DOHH2 (cell line): ENCODE results near the gene SLC46A2.

Experiments
- H3F3A ChIP-seq: fragments of 200-600 bp; sonication (generic), shearing (Covaris generic); 2 replicates; pipeline ENCODE4 v1.6.0; 2016; ENCODE audit warnings: antibody characterized with exemption, mild to moderate bottlenecking; ENCODE audit not compliant: control insufficient read depth, insufficient read depth
- H3K27ac ChIP-seq: fragments of 200-600 bp; sonication (generic); 2 replicates; pipeline ENCODE4 v1.5.1; 2014; ENCODE audit warnings: low read depth, mild to moderate bottlenecking, low read length, moderate library complexity
- H3K27me3 ChIP-seq: fragments of 200-600 bp; sonication (generic); 2 replicates; pipeline ENCODE4 v1.6.1; 2014; ENCODE audit warnings: mild to moderate bottlenecking, low read length, mixed read lengths; ENCODE audit not compliant: control insufficient read depth
- H3K36me3 ChIP-seq: fragments of 200-600 bp; sonication (generic); 2 replicates; pipeline ENCODE4 v1.6.1; 2014; ENCODE audit warnings: mild to moderate bottlenecking, low read length, moderate library complexity, mixed read lengths; ENCODE audit not compliant: control insufficient read depth
- H3K4me1 ChIP-seq: fragments of 200-600 bp; sonication (generic); 2 replicates; pipeline ENCODE4 v1.6.1; 2014; ENCODE audit warnings: mild to moderate bottlenecking, low read length, mixed read lengths; ENCODE audit not compliant: control insufficient read depth
- H3K4me2 ChIP-seq: fragments of 200-600 bp; sonication (generic); 2 replicates; pipeline ENCODE4 v1.6.0; 2014; ENCODE audit warnings: mild to moderate bottlenecking, low read length, moderate library complexity
- H3K4me3 ChIP-seq: fragments of 200-600 bp; sonication (generic); 2 replicates; pipeline ENCODE4 v1.5.1; 2014; ENCODE audit warnings: mild to moderate bottlenecking, low read length, mixed read lengths
- H3K79me2 ChIP-seq: fragments of 200-600 bp; sonication (generic); 2 replicates; pipeline ENCODE4 v1.6.1; 2014; ENCODE audit warnings: mild to moderate bottlenecking, low read length, mixed read lengths; ENCODE audit not compliant: control insufficient read depth
- H3K9me2 ChIP-seq: fragments of 200-600 bp; sonication (generic); replicated peaks from 2 replicates; pipeline ENCODE4 v1.6.1; 2014; ENCODE audit warnings: mild to moderate bottlenecking, low read length, mixed read lengths; ENCODE audit not compliant: control insufficient read depth
- H3K9me3 ChIP-seq: fragments of 200-600 bp; sonication (generic); 2 replicates; pipeline ENCODE4 v1.6.1; 2014; ENCODE audit warnings: antibody characterized with exemption, low read length, mixed read lengths; ENCODE audit not compliant: control insufficient read depth, insufficient read depth
- H4K20me1 ChIP-seq: fragments of 200-600 bp; sonication (generic); 2 replicates; pipeline ENCODE4 v1.6.0; 2014; ENCODE audit warnings: low read depth, mild to moderate bottlenecking, antibody characterized with exemption, low read length, moderate library complexity; ENCODE audit not compliant: control insufficient read depth, insufficient read depth
- CTCF ChIP-seq: fragments of 200-600 bp; sonication (generic); IDR thresholded peaks from one replicate; pipeline ENCODE4 v1.5.1; 2014; ENCODE audit warnings: antibody characterized with exemption, mild to moderate bottlenecking, low read depth, low read length; ENCODE audit not compliant: poor library complexity, severe bottlenecking
- EZH2phosphoT487 ChIP-seq: fragments of 200-600 bp; sonication (generic); IDR thresholded peaks from 2 replicates; pipeline ENCODE4 v1.6.1; 2017; ENCODE audit warnings: borderline replicate concordance, mild to moderate bottlenecking, antibody characterized with exemption, low read length, moderate library complexity, mixed read lengths

Gene SLC46A2

GRCh38 chr9:112861638-112862555, 28.8 kb downstream of the SLC46A2 start:
- H4K20me1 ChIP-seq: no peaks in the 10 kb centered on the region
- peaks cover 55% of the 10 kb centered on the region for H3K4me1 ChIP-seq
- H3K36me3 ChIP-seq: peaks cover 6% of the 10 kb centered on the region; the same call in 1 of the 2 replicates
- H3K79me2 ChIP-seq: no peaks in the 10 kb centered on the region
- TF ChIP-seq CTCF (no peak), EZH2phosphoT487 (no peak)
- H3K9me2 ChIP-seq: no peaks in the 10 kb centered on the region
- H3K4me2 ChIP-seq: peak overlapping the region; percentile 50
- H3K27me3 ChIP-seq: no peaks in the 10 kb centered on the region
- H3K4me3 ChIP-seq: 0 out of 2 replicates have a peak overlapping the region, but pooled peaks have one; percentile 5
- H3K27ac ChIP-seq: no peak overlapping the region
- no peaks in the 10 kb centered on the region for H3K9me3 ChIP-seq
- H3F3A ChIP-seq: peaks cover 4% of the 10 kb centered on the region; the same call in 1 of the 2 replicates

- 0 out of 2 replicates have a peak overlapping the region, but pooled peaks have one; percentile 12 for H3K4me3 ChIP-seq
- H3F3A ChIP-seq: peaks cover 4% of the 10 kb centered on the region; the same call in 1 of the 2 replicates
- H3K9me2 ChIP-seq: no peaks in the 10 kb centered on the region
- H3K27me3 ChIP-seq: no peaks in the 10 kb centered on the region
- H4K20me1 ChIP-seq: no peaks in the 10 kb centered on the region
- peaks cover 6% of the 10 kb centered on the region; the same call in 1 of the 2 replicates for H3K36me3 ChIP-seq
- no peaks in the 10 kb centered on the region for H3K9me3 ChIP-seq
- peaks cover 55% of the 10 kb centered on the region for H3K4me1 ChIP-seq
- TF ChIP-seq CTCF (no peak), EZH2phosphoT487 (no peak)
- no peaks in the 10 kb centered on the region for H3K79me2 ChIP-seq
- H3K27ac ChIP-seq: no peak overlapping the region
- peak overlapping the region; percentile 39 for H3K4me2 ChIP-seq
Measured at GRCh38 chr9:112861155-112861554, 29.5 kb downstream of the SLC46A2 start.

DNA sequence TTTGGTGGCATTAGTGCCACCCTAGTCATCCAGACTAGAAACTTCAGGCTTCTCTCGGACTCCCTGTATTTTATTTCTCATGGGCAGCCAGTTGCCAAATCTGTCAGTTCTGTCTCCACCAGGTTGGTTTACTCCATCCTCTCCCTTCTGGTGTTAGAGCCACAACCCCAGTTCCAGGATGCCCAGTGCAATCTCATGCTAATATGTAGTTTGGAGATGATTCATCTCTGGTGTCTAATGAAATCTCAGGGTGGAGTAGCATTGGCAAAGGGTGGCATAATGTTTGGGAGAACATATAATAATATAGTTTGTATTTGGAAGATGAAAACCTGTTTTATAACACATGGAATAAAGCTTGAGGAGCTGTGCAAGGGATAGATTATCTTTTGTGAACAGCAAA, 30.2 kb downstream of the SLC46A2 start:
- H4K20me1 ChIP-seq: no peaks in the 10 kb centered on the region
- no peak overlapping the region for H3K4me3 ChIP-seq
- no peaks in the 10 kb centered on the region for H3K9me3 ChIP-seq
- no peak for TF ChIP-seq EZH2phosphoT487
- TF ChIP-seq CTCF: no peak
- H3K27ac ChIP-seq: no peak overlapping the region
- peaks cover 4% of the 10 kb centered on the region; the same call in 1 of the 2 replicates for H3F3A ChIP-seq
- H3K27me3 ChIP-seq: no peaks in the 10 kb centered on the region
- H3K4me1 ChIP-seq: peaks cover 55% of the 10 kb centered on the region
- H3K36me3 ChIP-seq: peaks cover 6% of the 10 kb centered on the region; the same call in 1 of the 2 replicates
- no peaks in the 10 kb centered on the region for H3K9me2 ChIP-seq
- no peak overlapping the region for H3K4me2 ChIP-seq
- H3K79me2 ChIP-seq: no peaks in the 10 kb centered on the region
